Measurements from ENCODE around the gene ZNF425.
"Not testable (repeated sequence)": the region's sequence is repeated elsewhere in the genome, so short reads cannot be mapped to it uniquely, and the experiment has no call there.

The ZNF425 gene

GRCh38 chr7:149133028-149133710 is 7.0 kb upstream of the ZNF425 start:
- DNase-seq, result no peak

GRCh38 chr7:149130572-149131198 is 4.6 kb upstream of the ZNF425 start:
- no peak for DNase-seq

- DNase-seq, result peak; percentile 73
Observed at GRCh38 chr7:149126662-149127266, 640 bp upstream of the ZNF425 start.

GRCh38 chr7:149125189-149125862 is 798 bp downstream of the ZNF425 start:
- DNase-seq, result no peak

GRCh38 chr7:149109969-149110368 is 16.2 kb downstream of the ZNF425 start:
- DNase-seq, result no peak

- no peak for DNase-seq
Observed at GRCh38 chr7:149104749-149105148, 21.4 kb downstream of the ZNF425 start.

- no peak for DNase-seq
Observed at GRCh38 chr7:149104214-149104613, 21.9 kb downstream of the ZNF425 start.

- no peak for DNase-seq
Observed at GRCh38 chr7:149103424-149103823, 22.7 kb downstream of the ZNF425 start.

GRCh38 chr7:149102666-149103065 is 23.5 kb downstream of the ZNF425 start:
- no peak for DNase-seq

- no peak for DNase-seq
Observed at GRCh38 chr7:149100821-149101220, 25.3 kb downstream of the ZNF425 start.

- no peak for DNase-seq
Observed at GRCh38 chr7:149099058-149099457, 27.1 kb downstream of the ZNF425 start.

GRCh38 chr7:149097088-149097487 is 29.0 kb downstream of the ZNF425 start:
- no peak for DNase-seq

- no peak for DNase-seq
Observed at GRCh38 chr7:149093228-149093627, 32.9 kb downstream of the ZNF425 start.

GRCh38 chr7:149092244-149092643 is 33.9 kb downstream of the ZNF425 start:
- not testable (repeated sequence) for DNase-seq

- DNase-seq, result peak; percentile 97
Observed at GRCh38 chr7:149090397-149091195, 35.5 kb downstream of the ZNF425 start, which contains the start of gene ZNF786. TSS of gene ZNF786 (minus strand) at chr7:149090718. CDS start at chr7:149090640, 78 bp downstream.

GRCh38 chr7:149087376-149087775 is 38.7 kb downstream of the ZNF425 start:
- DNase-seq, result no peak

- DNase-seq, result no peak
Observed at GRCh38 chr7:149085866-149086265, 40.3 kb downstream of the ZNF425 start.

- no peak for DNase-seq
Observed at GRCh38 chr7:149084407-149084806, 41.7 kb downstream of the ZNF425 start.

- no peak for DNase-seq
Observed at GRCh38 chr7:149081914-149082313, 44.2 kb downstream of the ZNF425 start.

GRCh38 chr7:149077594-149077993 is 48.5 kb downstream of the ZNF425 start:
- DNase-seq, result no peak

- DNase-seq, result no peak
Observed at GRCh38 chr7:149075286-149075685, 50.8 kb downstream of the ZNF425 start.

GRCh38 chr7:149074116-149074885 is 51.8 kb downstream of the ZNF425 start:
- DNase-seq, result no peak

All from activated naive CD4-positive, alpha-beta T cell treated with anti-CD3 and anti-CD28 coated beads, Interleukin-2, amount 50 U/mL, for 16 hours (primary cell).